HG03457 (cell line): ENCODE measurements around the gene VAMP5.
"Not testable (repeated sequence)": the region's sequence is repeated elsewhere in the genome, so short reads cannot be mapped to it uniquely, and the experiment has no call there.

Experiments
- ATAC-seq: cut with Tn5 transposase; IDR thresholded peaks from one replicate; pipeline ENCODE4 v1.9.1; 2021; ENCODE audit warnings: moderate number of reproducible peaks; ENCODE audit not compliant: unreplicated experiment

VAMP5 gene

GRCh38 chr2:85583667-85584353 lies 421 bp upstream of the VAMP5 start:
- peak; percentile 46 for ATAC-seq

GRCh38 chr2:85584857-85585780 lies 888 bp downstream of the VAMP5 start:
- ATAC-seq: peak; percentile 34

DNA sequence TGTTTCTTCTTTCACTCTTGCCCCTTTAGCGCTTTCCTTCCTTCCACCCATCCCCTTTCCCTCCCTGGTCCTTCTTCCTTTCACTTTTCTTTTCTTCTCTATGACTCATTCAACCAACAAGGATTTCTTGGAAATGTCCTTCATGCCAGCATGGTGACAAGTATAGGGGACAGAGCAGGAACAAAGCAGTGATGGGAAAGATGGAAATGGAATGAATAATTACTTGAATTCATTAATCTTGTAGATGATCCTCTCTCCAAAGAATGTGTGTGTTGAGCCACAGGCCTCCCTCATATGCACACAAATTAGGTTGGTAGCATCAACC lies 1.5 kb downstream of the VAMP5 start:
- no peak for ATAC-seq

- no peak for ATAC-seq
These were observed 4.0 kb downstream of the VAMP5 start for GRCh38 chr2:85588236-85588635.

DNA sequence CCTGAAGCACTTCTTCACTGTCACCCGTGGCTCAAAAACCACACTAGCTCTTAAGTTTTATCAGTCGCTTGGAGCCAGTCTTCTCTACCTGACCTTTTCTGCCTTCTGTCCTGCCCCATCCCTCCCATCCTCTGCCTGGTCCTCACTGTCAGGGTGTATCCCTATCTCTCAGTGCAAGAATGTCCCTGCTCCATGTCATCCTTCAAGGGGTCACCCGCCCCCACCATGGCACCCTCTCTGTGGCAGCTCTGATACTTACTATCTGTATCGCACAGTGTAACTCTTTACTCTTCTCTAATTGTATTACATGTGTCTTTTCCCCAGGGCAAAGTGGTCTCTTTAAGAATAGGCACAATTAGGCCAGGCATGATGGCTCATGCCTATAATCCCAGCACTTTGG lies 4.4 kb downstream of the VAMP5 start:
- ATAC-seq: no peak

GRCh38 chr2:85589181-85589580 lies 5.0 kb downstream of the VAMP5 start:
- ATAC-seq: no peak

DNA sequence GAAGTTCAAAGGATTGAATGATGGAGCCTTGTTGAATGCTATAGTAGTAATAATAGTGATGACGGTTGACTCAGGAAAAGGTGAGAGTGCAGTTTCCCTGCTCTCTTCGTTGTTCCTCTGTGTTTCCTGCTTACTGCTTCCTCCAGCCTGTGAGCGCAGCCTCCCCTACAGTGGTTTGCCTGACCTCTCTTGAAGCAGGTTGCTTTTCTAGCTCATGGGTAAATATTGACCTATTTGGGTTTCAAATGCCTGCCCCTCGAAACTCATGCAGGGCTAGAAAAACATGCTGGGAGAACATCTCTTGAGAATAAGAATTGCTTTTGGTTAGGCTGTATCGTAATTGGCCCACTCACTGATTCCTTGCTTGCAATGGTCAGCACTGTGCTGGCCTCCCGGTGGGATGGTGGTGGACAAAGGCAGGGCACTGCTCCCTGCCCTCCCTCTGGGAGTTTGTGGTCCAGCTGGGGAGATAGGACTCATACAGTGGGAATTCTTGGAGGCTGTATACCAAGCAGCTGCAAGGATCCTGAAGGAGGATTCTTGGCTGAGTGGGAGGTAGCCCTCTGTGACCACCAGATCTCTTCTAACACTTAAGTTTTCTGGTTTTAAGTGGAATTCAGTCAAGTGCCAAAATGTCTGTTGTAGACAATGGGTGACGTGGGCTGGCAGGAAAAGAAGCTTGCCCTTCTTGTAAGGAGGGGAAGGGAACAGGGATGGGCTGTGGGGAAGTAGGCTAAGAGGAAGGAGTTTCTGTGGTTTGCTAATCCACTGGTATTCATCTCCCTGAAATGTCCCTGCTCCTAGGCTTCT lies 6.0 kb downstream of the VAMP5 start:
- ATAC-seq: no peak

- ATAC-seq: no peak
These were observed 6.7 kb downstream of the VAMP5 start for GRCh38 chr2:85590950-85591349.

GRCh38 chr2:85591563-85591962 lies 7.3 kb downstream of the VAMP5 start:
- no peak for ATAC-seq

DNA sequence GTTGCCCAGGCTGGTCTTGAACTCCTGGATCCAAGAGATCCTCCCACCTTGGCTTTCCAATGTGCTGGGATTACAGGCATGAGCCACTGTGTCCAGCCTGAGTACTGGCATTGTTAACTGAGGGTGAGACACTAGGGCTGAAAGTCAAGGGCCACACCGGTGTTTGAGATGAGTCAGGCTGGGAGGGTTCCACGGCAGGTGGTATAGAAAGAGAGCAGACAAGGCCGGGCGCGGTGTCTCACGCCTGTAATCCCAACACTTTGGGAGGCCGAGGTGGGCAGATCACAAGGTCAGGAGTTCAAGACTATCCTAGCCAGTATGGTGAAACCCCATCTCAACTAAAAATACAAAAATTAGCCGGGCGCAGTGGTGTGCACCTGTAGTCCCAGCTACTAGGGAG lies 8.1 kb downstream of the VAMP5 start:
- ATAC-seq: not testable (repeated sequence)

DNA sequence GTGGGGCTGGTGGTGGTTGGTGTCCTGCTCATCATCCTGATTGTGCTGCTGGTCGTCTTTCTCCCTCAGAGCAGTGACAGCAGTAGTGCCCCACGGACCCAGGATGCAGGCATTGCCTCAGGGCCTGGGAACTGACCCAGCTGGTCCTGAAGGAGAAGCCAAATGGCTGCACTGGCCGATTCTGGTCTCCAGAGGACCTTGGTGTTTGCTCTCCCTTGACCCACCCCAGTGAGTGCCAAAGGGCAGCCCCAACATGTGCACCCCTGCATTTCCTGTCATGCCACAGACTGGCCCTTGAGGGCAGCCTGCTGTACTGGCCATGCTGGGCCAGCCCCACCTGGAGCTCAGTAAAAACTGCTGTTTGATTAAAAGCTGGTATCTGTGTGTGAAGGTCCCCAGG lies 8.8 kb downstream of the VAMP5 start:
- ATAC-seq: no peak

GRCh38 chr2:85594715-85595300 lies 10.6 kb downstream of the VAMP5 start:
- ATAC-seq: peak; percentile 4

GRCh38 chr2:85595301-85596025 lies 11.2 kb downstream of the VAMP5 start, which contains the start of gene RNF181:
Gene RNF181, plus strand, starts transcription at chr2:85595745. Its CDS starts 19 bp downstream, at chr2:85595764.
- peak; percentile 95 for ATAC-seq

DNA sequence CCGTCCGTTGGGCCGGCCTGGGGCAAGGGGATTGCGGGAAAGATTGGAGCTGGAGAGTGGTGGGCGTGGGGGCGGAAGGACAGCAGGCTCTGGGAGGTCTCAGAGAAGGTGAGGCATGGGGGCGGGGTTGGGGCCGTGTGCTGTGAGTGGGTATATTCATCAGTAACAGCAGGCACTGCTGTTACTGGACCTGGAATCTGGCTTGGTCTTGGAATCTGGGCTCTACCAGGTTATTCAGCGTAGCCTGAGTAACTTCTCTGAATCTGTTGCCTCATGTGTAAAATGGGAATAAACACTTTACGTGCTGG lies 11.7 kb downstream of the VAMP5 start:
- no peak for ATAC-seq

DNA sequence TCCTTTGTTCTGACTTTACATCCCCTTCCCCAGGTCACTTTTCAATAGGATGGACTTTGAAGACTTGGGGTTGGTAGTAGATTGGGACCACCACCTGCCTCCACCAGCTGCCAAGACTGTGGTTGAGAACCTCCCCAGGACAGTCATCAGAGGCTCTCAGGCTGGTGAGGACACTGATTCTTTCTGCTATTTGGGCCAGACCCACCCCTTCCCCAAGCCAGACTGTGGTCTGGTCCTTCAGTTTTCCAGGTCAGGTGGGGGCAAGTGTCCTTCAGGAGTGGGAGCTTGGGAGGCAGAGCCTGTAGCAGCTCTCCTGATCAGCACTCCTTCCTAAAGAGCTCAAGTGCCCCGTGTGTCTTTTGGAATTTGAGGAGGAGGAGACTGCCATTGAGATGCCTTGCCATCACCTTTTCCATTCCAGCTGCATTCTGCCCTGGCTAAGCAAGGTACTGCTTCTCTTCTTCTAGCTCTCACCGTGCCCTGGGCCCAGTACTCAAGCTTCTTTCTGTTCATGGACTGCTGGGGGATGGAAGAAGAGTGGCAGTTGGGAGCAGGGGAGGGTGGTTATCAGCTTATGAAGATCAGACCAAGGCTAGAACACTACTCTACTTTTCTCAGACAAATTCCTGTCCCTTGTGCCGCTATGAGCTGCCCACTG lies 12.4 kb downstream of the VAMP5 start:
- no peak for ATAC-seq

- ATAC-seq: no peak
These were observed 13.0 kb downstream of the VAMP5 start for GRCh38 chr2:85597241-85597640.

- no peak for ATAC-seq
These were observed 14.5 kb downstream of the VAMP5 start for GRCh38 chr2:85598594-85599340.

DNA sequence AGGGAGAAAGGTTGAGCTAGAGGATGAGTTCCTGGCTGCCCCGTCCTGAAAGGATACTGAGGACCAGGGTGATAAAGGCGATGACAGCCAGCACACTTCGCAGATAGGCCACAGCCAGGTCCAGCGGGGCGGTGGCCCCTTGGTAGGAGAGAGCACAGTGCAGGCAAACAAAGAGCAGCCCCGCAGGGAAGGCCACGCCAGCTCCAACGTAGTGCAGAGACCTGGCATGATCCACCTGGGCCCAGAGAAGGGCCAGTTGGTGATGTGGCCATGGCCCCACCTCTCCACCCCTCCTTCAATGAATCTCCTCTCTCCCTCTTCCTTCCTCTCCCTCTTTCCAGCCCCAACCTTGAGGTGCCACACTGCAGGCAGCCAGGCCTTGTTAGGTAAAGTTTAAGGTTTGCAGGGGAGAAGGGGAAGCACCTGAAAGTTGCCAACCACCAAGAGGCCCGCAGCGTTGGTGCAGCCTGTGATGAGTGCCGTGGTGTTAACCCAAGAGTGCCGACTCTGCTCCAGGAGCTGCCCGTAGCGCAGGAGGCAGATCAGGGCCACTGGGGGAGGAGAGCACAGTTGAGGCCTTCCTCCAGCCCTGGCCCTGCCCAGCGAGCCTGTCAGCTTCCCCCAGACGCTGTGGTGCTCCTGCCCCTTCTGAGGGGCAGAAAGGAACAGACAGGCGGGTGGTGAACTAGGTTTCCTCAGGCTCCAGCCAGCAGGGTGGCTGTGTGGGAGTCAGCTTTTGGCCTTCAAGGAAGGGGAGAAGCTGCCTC lies 15.4 kb downstream of the VAMP5 start:
- ATAC-seq: no peak

DNA sequence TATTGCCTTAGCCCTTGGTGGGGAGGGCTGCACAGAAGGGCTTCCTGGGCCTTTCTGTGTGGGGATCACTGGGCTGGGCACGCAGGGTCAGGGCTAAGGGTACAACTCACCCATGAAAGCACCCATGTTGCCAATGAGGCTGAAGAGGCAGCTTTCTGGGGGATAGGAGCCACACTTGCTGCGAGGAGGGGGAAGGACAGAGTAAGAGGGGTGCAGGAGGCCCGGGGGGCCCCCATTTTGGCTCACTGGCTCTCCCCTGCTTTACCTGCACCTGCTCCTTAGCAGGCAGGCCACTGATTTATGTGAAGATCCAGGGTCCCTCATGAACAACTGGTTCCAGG lies 16.0 kb downstream of the VAMP5 start:
- no peak for ATAC-seq
